SK-N-SH (cell line): ENCODE measurements around the gene ELOVL1. TPM values are rescaled to one million over a fixed set of nuclear protein-coding genes. Genes with fewer than 3 reads are reported as not detected.

ENCODE experiments used
- CTCF ChIA-PET: fragments of 300-600, 350-600 bp; formaldehyde crosslinking; extraction: SDS; loops from one replicate; lab custom pipeline; 2021; lab: Yijun Ruan, JAX
- POLR2A ChIA-PET: fragments of 350-600 bp; sonication (Branson Sonifier 250); formaldehyde crosslinking; extraction: SDS; loops from one replicate; lab custom pipeline; 2020; ENCODE audit warnings: antibody characterized with exemption, inconsistent platforms; lab: Yijun Ruan, JAX
- DNase-seq: peaks from one replicate; pipeline ENCODE4 v3.0.0; 2012
- H2AFZ ChIP-seq: fragments of 200-600 bp; sonication (generic); 2 replicates; pipeline ENCODE4 v1.8.1; 2016; ENCODE audit warnings: antibody characterized with exemption, mild to moderate bottlenecking, low read depth
- H3F3A ChIP-seq: fragments of 200-600 bp; sonication (generic); replicated peaks from 2 replicates; pipeline ENCODE3; 2016; ENCODE audit warnings: antibody characterized with exemption, mild to moderate bottlenecking; ENCODE audit not compliant: insufficient read depth
- H3K27ac ChIP-seq, 2 experiments: fragments of 200-500 bp in 1 of 2; fragments of 200-600 bp in 1 of 2; sonication (Bioruptor generic) in 1 of 2; sonication (generic), shearing (Covaris generic) in 1 of 2; 2 replicates each; pipeline versions ENCODE4 v1.5.1 to v1.6.1; 2014 to 2016; ENCODE audit warnings: low read depth in 2 of 2, inconsistent platforms in 1 of 2, low read length in 1 of 2, mild to moderate bottlenecking in 1 of 2, mixed read lengths in 1 of 2
- H3K27me3 ChIP-seq: fragments of 200-600 bp; sonication (generic), shearing (Covaris generic); 2 replicates; pipeline ENCODE4 v1.6.1; 2016; ENCODE audit warnings: mixed run types; ENCODE audit not compliant: insufficient read depth
- H3K36me3 ChIP-seq, 2 experiments: fragments of 200-500 bp in 1 of 2; fragments of 200-600 bp in 1 of 2; sonication (Bioruptor generic) in 1 of 2; sonication (generic) in 1 of 2; replicated peaks in 1 of 2; 2 replicates each; pipeline versions ENCODE3 to v1.5.1; 2014 to 2016; ENCODE audit warnings: low read length in 1 of 2, mild to moderate bottlenecking in 1 of 2; ENCODE audit not compliant: insufficient read depth in 2 of 2, control insufficient read depth in 1 of 2
- H3K4me1 ChIP-seq, 2 experiments: fragments of 200-500 bp in 1 of 2; fragments of 200-600 bp in 1 of 2; sonication (Bioruptor generic) in 1 of 2; sonication (generic), shearing (Covaris generic) in 1 of 2; 2 replicates each; pipeline versions ENCODE4 v1.5.1 to v1.6.1; 2014 to 2016; ENCODE audit warnings: low read depth in 1 of 2, low read length in 1 of 2, mixed run types in 1 of 2; ENCODE audit not compliant: insufficient read depth in 2 of 2, control insufficient read depth in 1 of 2
- H3K4me2 ChIP-seq: fragments of 200-600 bp; sonication (generic), shearing (Covaris generic); 2 replicates; pipeline ENCODE4 v1.6.1; 2017; ENCODE audit warnings: mixed run types
- H3K4me3 ChIP-seq, 2 experiments: fragments of 200-500 bp in 1 of 2; fragments of 200-600 bp in 1 of 2; sonication (Bioruptor generic) in 1 of 2; sonication (generic), shearing (Covaris generic) in 1 of 2; 2 replicates each; pipeline versions ENCODE4 v1.5.1 to v1.8.1; 2014 to 2016; ENCODE audit warnings: low read depth in 2 of 2, inconsistent platforms in 1 of 2, low read length in 1 of 2, mild to moderate bottlenecking in 1 of 2, mixed read lengths in 1 of 2, moderate library complexity in 1 of 2
- H3K79me2 ChIP-seq: fragments of 200-600 bp; sonication (generic); 2 replicates; pipeline ENCODE4 v1.8.1; 2017; ENCODE audit warnings: mild to moderate bottlenecking; ENCODE audit not compliant: insufficient read depth
- H3K9ac ChIP-seq: fragments of 200-600 bp; sonication (generic); 2 replicates; pipeline ENCODE4 v1.6.1; 2017; ENCODE audit warnings: mixed run types
- H3K9me2 ChIP-seq: fragments of 200-600 bp; sonication (generic); 2 replicates; pipeline ENCODE4 v1.6.1; 2017; ENCODE audit warnings: mixed run types
- H3K9me3 ChIP-seq: fragments of 200-600 bp; sonication (generic); 2 replicates; pipeline ENCODE4 v1.6.1; 2017; ENCODE audit warnings: mixed run types, mild to moderate bottlenecking, moderate library complexity
- H4K20me1 ChIP-seq: fragments of 200-600 bp; sonication (generic); 2 replicates; pipeline ENCODE4 v1.6.1; 2017; ENCODE audit warnings: mild to moderate bottlenecking, mixed run types; ENCODE audit not compliant: insufficient read depth
- CHD2 ChIP-seq: fragments of 150-350 bp; IDR thresholded peaks from 2 replicates; pipeline ENCODE4 v1.6.1; 2018; ENCODE audit warnings: low read length; ENCODE audit not compliant: partially characterized antibody
- EP300 ChIP-seq, 2 experiments: IDR thresholded peaks; 2 replicates each; pipeline versions ENCODE4 v1.4.0 to v1.6.1; 2012; ENCODE audit warnings: borderline replicate concordance in 1 of 2, low read depth in 1 of 2, low read length in 1 of 2
- FOSL2 ChIP-seq: IDR thresholded peaks from 2 replicates; pipeline ENCODE4 v1.4.0; 2012; ENCODE audit warnings: low read depth, mild to moderate bottlenecking, moderate library complexity, borderline replicate concordance
- FOXM1 ChIP-seq: IDR thresholded peaks from 2 replicates; pipeline ENCODE4 v1.4.0; 2012; ENCODE audit warnings: low read depth, mild to moderate bottlenecking
- GABPA ChIP-seq: IDR thresholded peaks from 2 replicates; pipeline ENCODE4 v1.4.0; 2012; ENCODE audit warnings: low read depth, mild to moderate bottlenecking
- JUND ChIP-seq: IDR thresholded peaks from 2 replicates; pipeline ENCODE4 v1.4.0; 2012
- MEF2A ChIP-seq: IDR thresholded peaks from 2 replicates; pipeline ENCODE4 v1.4.0; 2012; ENCODE audit warnings: low read depth, borderline replicate concordance
- MXI1 ChIP-seq: IDR thresholded peaks from 2 replicates; pipeline ENCODE4 v1.6.1; 2012; ENCODE audit warnings: mild to moderate bottlenecking, low read depth, low read length, improper control_type of control experiment
- POLR2AphosphoS5 ChIP-seq: IDR thresholded peaks from 2 replicates; pipeline ENCODE4 v1.6.1; 2012; ENCODE audit warnings: low read depth, low read length
- RAD21 ChIP-seq: IDR thresholded peaks from 2 replicates; pipeline ENCODE4 v1.6.1; 2012; ENCODE audit warnings: mild to moderate bottlenecking, low read length
- RXRA ChIP-seq: IDR thresholded peaks from 2 replicates; pipeline ENCODE4 v1.4.0; 2012; ENCODE audit warnings: low read depth, mild to moderate bottlenecking, borderline replicate concordance
- SMC3 ChIP-seq: IDR thresholded peaks from 2 replicates; pipeline ENCODE4 v1.6.1; 2012; ENCODE audit warnings: low read depth, low read length, improper control_type of control experiment
- TAF1 ChIP-seq: IDR thresholded peaks from 2 replicates; pipeline ENCODE4 v1.6.1; 2012; ENCODE audit warnings: low read depth, mild to moderate bottlenecking, low read length, moderate library complexity, borderline replicate concordance
- YY1 ChIP-seq: IDR thresholded peaks from 2 replicates; pipeline ENCODE4 v1.4.0; 2012; ENCODE audit warnings: low read depth, mild to moderate bottlenecking
- WGBS: methylation state at CpG from one replicate; pipeline ENCODE4 v1.1.6; 2017; ENCODE audit warnings: low lambda C conversion rate; 5-methylcytosine and 5-hydroxymethylcytosine counted together
- polyA plus RNA-seq, 3 experiments: library from polyadenylated mRNA; depleted of rRNA; stranded (reverse); fragments of >200 nt; gene quantifications; 2 replicates each; pipeline ENCODE4 v1.2.3, GENCODE V29; 2012
- TF ChIP-seq, protein P1 (sequence below): IDR thresholded peaks from 2 replicates; pipeline ENCODE4; 2012
- TF ChIP-seq, protein P2 (sequence below): IDR thresholded peaks from 2 replicates; pipeline ENCODE4 v1.4.0; 2012; ENCODE audit warnings: low read depth
- TF ChIP-seq, protein P3 (sequence below): IDR thresholded peaks from 2 replicates; pipeline ENCODE4 v1.6.1; 2012; ENCODE audit warnings: mild to moderate bottlenecking, low read depth, low read length, moderate library complexity
- TF ChIP-seq, protein P4 (sequence below): IDR thresholded peaks from 2 replicates; pipeline ENCODE4 v1.4.0; 2012; ENCODE audit warnings: low read depth, borderline replicate concordance
- TF ChIP-seq, protein P5 (sequence below): fragments of 200-600 bp; sonication (generic); IDR thresholded peaks from 2 replicates; pipeline ENCODE4 v1.6.1; 2017; ENCODE audit warnings: antibody characterized with exemption, mild to moderate bottlenecking, moderate library complexity

The ELOVL1 gene
- polyA plus RNA-seq, 1 of the 3 experiments (the other 2 are of a cell fraction): 127 TPM

DNA sequence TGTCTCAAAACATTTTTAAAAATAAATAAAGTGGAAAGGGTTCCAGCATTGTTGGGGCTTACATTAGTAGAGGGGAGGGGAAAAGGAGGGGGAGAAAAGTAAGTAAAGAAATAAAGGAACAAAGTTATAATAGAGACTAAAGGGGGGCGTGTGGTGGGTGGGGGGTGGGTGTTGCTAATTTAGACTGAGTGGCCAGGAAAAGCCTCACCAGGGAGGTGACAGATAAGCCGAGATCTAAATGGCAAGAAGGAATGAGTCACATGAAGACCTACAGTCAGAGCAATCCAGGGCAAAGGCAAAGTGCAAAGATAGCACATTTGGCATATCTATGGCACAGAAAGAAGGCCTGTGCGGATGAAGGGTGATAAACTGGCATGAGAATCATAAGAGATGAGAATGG lies 22.7 kb downstream of the ELOVL1 start:
- Histone ChIP-seq H3F3A (peaks cover 7% of the 10 kb centered on the region), H2AFZ (no peak overlapping the region), H3K79me2 (no peaks in the 10 kb centered on the region), H3K4me3 (no peak overlapping the region), H3K27ac (no peak overlapping the region), H4K20me1 (no peaks in the 10 kb centered on the region), H3K9me2 (no peaks in the 10 kb centered on the region), H3K4me1 (peaks cover 11 to 14% of the 10 kb centered on the region in 2 experiments; a peak in 2 of 4 replicates), H3K9me3 (no peaks in the 10 kb centered on the region), H3K9ac (no peak overlapping the region), H3K36me3 (no peaks in the 10 kb centered on the region), H3K4me2 (no peak overlapping the region), H3K27me3 (no peaks in the 10 kb centered on the region)
- DNase-seq: no peak
- ChIA-PET CTCF (no interaction called here), POLR2A (no interaction called here)
- TF ChIP-seq, protein P1, sequence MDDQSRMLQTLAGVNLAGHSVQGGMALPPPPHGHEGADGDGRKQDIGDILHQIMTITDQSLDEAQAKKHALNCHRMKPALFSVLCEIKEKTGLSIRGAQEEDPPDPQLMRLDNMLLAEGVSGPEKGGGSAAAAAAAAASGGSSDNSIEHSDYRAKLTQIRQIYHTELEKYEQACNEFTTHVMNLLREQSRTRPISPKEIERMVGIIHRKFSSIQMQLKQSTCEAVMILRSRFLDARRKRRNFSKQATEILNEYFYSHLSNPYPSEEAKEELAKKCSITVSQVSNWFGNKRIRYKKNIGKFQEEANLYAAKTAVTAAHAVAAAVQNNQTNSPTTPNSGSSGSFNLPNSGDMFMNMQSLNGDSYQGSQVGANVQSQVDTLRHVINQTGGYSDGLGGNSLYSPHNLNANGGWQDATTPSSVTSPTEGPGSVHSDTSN: no peak
- TF ChIP-seq, protein P2, sequence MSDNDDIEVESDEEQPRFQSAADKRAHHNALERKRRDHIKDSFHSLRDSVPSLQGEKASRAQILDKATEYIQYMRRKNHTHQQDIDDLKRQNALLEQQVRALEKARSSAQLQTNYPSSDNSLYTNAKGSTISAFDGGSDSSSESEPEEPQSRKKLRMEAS: no peak
- TF ChIP-seq CHD2 (no peak), SMC3 (no peak), FOSL2 (no peak), MXI1 (no peak), RXRA (no peak), EP300 (IDR thresholded peaks at IDR 0.05; ENCODE audit: borderline replicate concordance in 1 of 2, low read depth in 1 of 2, low read length in 1 of 2) (no peak), MEF2A (no peak)
- TF ChIP-seq, protein P3, sequence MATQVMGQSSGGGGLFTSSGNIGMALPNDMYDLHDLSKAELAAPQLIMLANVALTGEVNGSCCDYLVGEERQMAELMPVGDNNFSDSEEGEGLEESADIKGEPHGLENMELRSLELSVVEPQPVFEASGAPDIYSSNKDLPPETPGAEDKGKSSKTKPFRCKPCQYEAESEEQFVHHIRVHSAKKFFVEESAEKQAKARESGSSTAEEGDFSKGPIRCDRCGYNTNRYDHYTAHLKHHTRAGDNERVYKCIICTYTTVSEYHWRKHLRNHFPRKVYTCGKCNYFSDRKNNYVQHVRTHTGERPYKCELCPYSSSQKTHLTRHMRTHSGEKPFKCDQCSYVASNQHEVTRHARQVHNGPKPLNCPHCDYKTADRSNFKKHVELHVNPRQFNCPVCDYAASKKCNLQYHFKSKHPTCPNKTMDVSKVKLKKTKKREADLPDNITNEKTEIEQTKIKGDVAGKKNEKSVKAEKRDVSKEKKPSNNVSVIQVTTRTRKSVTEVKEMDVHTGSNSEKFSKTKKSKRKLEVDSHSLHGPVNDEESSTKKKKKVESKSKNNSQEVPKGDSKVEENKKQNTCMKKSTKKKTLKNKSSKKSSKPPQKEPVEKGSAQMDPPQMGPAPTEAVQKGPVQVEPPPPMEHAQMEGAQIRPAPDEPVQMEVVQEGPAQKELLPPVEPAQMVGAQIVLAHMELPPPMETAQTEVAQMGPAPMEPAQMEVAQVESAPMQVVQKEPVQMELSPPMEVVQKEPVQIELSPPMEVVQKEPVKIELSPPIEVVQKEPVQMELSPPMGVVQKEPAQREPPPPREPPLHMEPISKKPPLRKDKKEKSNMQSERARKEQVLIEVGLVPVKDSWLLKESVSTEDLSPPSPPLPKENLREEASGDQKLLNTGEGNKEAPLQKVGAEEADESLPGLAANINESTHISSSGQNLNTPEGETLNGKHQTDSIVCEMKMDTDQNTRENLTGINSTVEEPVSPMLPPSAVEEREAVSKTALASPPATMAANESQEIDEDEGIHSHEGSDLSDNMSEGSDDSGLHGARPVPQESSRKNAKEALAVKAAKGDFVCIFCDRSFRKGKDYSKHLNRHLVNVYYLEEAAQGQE: no peak
- WGBS: 43% methylated on average over 3 of the region's 3 CpGs

DNA sequence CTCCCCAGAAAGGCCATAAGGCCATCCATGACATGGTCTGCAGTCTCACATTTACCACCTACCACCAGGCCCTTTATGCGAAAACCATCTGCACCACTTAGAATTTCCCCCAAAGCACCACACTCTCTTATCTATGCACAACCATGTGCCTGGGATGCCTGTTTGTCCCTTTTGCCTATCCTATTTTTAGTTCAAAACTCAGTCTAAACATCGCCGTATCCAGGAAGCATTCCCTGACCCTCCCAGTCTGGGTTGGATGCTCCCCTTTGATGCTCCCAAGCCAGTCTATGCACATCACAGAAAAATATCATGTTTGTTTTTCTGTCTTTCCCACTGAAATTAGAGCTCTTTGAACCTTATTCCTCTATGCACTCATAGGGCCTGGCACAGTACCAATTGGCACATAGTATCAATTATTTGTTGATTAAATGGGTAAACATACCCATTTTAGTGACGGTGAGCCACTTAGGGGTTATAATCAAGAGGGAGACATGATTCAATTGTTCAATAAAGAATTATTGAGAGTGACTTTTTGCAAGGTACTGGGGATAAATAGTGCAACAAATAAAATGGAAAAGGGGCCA lies 23.5 kb downstream of the ELOVL1 start:
- no peak for TF ChIP-seq RAD21
- no peak for TF ChIP-seq JUND
- TF ChIP-seq TAF1: no peak
- no peak for TF ChIP-seq FOXM1
- no peak for TF ChIP-seq FOSL2
- TF ChIP-seq, protein P4, sequence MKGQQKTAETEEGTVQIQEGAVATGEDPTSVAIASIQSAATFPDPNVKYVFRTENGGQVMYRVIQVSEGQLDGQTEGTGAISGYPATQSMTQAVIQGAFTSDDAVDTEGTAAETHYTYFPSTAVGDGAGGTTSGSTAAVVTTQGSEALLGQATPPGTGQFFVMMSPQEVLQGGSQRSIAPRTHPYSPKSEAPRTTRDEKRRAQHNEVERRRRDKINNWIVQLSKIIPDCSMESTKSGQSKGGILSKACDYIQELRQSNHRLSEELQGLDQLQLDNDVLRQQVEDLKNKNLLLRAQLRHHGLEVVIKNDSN: no peak
- TF ChIP-seq GABPA: no peak
- TF ChIP-seq, protein P2: no peak
- no peak for TF ChIP-seq POLR2AphosphoS5
- TF ChIP-seq, protein P5, sequence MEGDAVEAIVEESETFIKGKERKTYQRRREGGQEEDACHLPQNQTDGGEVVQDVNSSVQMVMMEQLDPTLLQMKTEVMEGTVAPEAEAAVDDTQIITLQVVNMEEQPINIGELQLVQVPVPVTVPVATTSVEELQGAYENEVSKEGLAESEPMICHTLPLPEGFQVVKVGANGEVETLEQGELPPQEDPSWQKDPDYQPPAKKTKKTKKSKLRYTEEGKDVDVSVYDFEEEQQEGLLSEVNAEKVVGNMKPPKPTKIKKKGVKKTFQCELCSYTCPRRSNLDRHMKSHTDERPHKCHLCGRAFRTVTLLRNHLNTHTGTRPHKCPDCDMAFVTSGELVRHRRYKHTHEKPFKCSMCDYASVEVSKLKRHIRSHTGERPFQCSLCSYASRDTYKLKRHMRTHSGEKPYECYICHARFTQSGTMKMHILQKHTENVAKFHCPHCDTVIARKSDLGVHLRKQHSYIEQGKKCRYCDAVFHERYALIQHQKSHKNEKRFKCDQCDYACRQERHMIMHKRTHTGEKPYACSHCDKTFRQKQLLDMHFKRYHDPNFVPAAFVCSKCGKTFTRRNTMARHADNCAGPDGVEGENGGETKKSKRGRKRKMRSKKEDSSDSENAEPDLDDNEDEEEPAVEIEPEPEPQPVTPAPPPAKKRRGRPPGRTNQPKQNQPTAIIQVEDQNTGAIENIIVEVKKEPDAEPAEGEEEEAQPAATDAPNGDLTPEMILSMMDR: no peak
- no peak for TF ChIP-seq YY1
- no peaks in the 10 kb centered on the region for H3K27me3 ChIP-seq
- ChIA-PET POLR2A (no interaction called here), CTCF (no interaction called here)
- no peaks in the 10 kb centered on the region for H3K36me3 ChIP-seq
- H3K4me2 ChIP-seq: no peak overlapping the region
- H3K27ac ChIP-seq: no peak overlapping the region
- no peaks in the 10 kb centered on the region for H3K79me2 ChIP-seq
- no peak for DNase-seq
- H4K20me1 ChIP-seq: no peaks in the 10 kb centered on the region
- peaks cover 4 to 8% of the 10 kb centered on the region in 2 experiments; a peak in 2 of 4 replicates for H3K4me1 ChIP-seq
- 95% methylated on average over 4 of the region's 4 CpGs for WGBS
- H3K9me2 ChIP-seq: no peaks in the 10 kb centered on the region
- no peak overlapping the region for H2AFZ ChIP-seq
- no peaks in the 10 kb centered on the region for H3F3A ChIP-seq
- no peaks in the 10 kb centered on the region for H3K9me3 ChIP-seq
- no peak overlapping the region for H3K4me3 ChIP-seq
- H3K9ac ChIP-seq: no peak overlapping the region
